ENCODE data around the gene XRN2.
"Not testable (repeated sequence)": the region's sequence is repeated elsewhere in the genome, so short reads cannot be mapped to it uniquely, and the experiment has no call there.

XRN2 gene

DNA sequence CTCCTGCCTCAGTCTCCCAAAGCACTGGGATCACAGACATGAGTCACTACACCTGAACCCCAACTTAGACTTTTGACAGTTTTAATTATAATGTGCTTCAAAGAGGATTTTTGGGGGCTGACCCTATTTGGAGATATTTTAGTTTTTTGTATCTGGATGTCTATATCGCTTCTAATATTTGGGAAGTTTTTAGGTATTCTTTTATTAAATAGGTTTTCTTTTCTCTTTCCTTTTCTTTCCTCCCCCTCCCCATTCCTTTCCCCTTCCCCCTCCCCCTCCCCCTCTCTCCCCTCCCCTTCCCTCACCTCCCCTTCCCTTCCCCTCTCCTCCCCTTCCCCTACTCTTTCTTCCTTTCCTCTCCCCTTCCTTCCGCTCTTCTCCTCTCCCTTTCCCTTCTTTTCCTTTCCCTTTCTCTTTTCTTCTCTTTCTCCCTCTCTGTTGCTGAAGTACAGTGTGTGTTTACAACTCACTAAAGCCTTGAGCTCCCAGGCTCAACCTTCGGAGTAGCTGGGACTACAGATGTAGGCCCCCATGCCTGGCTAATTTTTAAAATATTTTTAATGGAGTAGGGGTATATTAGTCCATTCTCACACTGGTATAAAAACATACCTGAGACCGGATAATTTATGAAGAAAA is 118.6 kb downstream of the XRN2 start:
- DNase-seq (ENCODE audit: low read depth in 2 of 2): no peak

GRCh38 chr20:21423712-21424111 is 120.6 kb downstream of the XRN2 start:
- not testable (repeated sequence) for DNase-seq (ENCODE audit: low read depth in 2 of 2)

DNA sequence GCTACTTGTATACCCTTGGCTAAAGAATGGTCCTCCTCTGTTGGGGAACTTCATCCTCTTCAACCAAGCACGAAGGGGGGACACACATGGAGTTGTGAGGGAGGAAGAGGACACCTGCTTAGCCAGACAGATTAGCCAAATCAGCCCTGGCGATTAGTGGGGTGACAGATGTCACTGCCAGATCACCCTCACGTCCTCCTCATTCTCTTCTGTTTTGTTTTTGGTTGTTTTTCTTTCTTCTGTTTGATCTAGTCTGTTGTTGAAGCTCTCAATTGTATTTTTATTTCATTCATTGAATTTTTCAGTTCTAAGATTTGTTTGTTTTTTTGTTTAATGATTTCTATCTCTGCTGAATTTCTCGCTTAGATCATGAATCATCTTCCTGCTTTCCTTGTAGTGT is 121.7 kb downstream of the XRN2 start:
- DNase-seq (ENCODE audit: low read depth in 2 of 2): no peak

DNA sequence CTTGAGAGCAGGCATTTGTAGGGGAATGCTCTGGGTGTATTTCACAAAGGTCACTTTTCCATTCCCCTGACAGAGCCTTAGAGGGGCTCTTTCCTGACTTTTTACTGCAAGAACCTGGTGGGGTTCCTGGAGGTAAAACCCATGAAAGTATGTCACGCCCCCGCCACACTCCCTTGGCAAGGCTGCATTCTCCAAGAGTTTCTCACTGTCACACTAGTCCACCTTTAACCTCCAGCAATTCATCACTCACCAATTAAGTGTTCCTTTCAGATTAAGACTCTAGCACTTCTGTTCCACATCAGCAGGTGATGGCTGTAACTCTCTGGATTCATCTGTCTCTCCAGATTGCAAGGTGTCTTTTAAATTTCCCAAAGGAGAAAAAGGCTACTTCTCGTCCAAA is 126.9 kb downstream of the XRN2 start:
- DNase-seq (ENCODE audit: low read depth in 2 of 2): no peak

DNA sequence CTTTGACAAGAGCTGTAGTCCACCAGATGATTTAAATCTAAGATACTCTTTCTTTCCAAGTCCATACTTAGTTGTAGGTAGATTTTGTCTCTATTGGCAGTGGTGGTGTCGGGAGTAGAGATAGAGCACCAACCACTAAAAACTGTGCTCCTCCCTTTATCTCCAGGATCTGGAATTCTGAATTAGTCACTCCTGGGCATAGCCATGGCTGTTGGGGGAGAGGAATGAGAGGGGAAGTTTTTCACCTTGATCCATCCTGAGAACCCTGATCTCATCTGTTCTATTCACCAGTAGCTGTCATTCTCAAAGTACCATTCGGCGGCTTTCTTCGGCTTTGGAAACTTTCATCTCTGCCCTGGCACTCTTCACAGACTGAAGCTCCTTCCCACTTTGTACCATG is 129.8 kb downstream of the XRN2 start:
- DNase-seq (ENCODE audit: low read depth in 2 of 2): no peak

DNA sequence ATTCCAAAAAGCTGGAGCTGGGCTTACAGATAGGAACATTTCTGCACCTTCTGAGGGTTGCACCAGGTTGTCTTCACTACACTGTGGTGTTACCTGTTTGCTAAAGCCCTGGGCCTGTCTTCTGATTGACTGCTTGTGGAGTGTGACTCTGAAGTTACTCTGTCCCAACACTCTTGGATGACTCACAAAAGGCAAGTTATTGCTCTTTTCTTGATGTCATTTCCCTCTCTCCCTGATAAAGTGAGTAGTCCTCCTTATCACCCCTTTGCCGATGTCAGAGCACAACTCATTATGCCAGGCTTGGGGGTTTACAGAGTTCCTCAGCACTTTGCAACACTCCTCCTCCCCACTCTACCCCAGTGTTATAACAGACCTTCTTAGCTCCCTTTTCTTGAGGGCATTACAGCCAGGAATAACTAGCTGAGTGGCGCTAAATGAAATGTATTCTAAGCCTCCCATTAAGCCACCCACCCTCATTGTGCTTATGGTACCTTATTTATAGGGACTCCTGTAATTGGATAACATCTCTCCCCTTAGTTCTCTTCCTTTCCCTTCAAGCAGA is 130.3 kb downstream of the XRN2 start:
- DNase-seq (ENCODE audit: low read depth in 2 of 2): no peak

DNA sequence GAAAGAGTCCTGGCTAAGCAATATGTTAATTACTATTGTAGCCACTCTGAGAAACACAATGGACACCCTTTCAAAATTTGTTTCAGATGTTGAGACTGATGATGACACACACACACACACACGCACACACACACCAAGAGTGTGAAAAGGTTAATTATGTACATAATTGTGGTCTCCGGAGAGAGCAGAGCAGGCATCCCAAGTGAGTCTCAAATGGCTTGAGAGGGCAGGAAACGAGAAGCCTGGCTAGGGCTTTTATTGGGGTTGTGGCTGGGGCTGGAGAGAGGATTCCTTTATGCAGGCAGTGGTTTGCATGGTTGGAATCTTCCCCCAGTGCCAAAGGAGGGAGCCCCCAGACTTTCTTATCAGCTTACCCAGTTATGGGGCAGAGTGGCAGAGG is 132.4 kb downstream of the XRN2 start:
- no peak for DNase-seq (ENCODE audit: low read depth in 2 of 2)

DNA sequence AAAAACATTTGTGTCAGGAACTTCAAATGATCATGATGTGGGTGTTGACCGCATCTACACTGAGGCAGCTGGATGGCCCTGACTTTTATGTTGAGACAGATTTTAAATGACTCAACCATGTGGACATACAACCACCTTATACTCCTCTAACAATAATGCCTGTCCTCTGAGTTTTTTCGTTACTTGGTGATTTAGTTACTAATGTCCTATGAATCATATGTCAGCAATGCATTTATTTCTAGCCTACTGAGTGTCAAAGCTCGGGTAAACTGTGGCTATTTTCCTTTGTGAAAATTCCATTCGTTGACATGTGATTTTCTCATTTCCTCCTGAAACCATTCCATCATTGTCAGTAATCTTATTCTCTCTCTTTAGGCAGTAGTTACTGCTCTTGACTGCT is 133.1 kb downstream of the XRN2 start:
- DNase-seq (ENCODE audit: low read depth in 2 of 2): no peak

DNA sequence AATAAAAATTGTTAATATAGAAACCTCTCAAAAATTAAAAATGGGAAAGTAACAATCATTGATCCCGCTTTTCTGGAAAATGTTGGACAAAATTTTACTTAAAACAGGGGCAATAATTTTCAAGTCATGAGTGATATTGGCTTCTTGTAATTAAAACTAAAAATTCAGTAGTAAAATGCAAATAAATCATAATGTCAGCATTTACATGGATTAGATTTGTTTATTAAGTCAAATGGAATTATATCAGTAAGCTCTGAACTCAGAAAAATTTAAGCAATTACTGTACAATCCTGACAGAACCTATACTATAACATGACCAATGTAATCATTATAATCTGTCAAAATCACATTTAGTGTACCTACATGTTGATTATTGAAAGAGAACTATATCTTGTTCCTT is 134.1 kb downstream of the XRN2 start:
- DNase-seq (ENCODE audit: low read depth in 2 of 2): no peak

- no peak for DNase-seq (ENCODE audit: low read depth in 2 of 2)
Measured at GRCh38 chr20:21437816-21438215, 134.7 kb downstream of the XRN2 start.

Data from stimulated activated CD8-positive, alpha-beta memory T cell treated with anti-CD3 and anti-CD28 coated beads, Interleukin-7, amount 100 ng/mL, for 4 hours (primary cell).